IPS DF 4.7 (cell line): ENCODE data around the gene KDELR3.
"Not testable (repeated sequence)": the region's sequence is repeated elsewhere in the genome, so short reads cannot be mapped to it uniquely, and the experiment has no call there.

ENCODE experiments used
- DNase-seq: peaks from one replicate; pipeline ENCODE4 v3.0.0-alpha.2; 2013; ENCODE audit warnings: low spot score; ENCODE audit errors: extremely low read depth

The KDELR3 gene

DNA sequence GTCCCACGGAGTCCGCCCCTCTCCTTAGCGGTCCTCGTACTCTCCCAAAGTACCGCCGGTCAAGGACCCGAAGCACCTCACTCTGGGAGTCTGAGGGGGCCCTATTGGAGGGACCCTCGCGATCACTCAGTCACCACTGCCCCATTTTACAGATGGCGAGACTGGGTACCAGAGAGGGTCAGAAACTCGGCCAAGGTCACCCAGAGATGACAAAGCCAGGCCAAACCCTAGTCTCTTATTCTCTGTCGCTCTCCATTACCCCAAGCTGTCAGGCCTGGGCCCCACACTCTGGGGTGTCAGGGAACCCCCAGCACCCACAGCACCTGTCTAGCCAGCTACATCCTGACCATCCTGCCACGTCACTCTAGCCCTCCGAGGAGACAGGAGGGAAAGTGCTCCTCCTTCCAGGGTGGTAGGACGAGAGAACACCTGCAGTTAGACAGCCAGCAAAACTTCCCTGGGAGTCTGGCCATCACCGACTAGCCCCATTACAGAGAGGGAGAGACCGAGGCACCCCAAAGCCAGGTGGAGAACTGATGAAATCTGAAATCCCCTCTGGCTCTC is 11.5 kb upstream of the KDELR3 start:
- no peak for DNase-seq

- DNase-seq = no peak
These were observed 10.8 kb upstream of the KDELR3 start for GRCh38 chr22:38456841-38457699.

DNA sequence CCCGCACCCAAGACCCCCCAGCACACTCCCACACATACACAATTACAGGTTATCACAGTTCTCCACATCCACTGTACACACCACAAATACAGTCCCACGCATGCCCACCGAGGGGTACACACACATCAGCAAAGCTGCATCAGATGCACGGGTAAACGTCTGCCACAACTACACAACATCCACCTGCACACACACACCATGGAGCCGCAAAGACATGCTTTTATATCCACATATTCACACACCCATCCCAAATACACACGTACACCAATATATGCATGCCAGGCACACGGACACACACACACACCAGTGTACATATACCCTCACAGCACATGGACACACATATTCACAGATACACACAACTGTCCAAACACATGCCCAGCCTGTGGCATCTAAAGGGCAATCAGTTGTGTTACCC is 7.5 kb upstream of the KDELR3 start:
- DNase-seq = no peak

DNA sequence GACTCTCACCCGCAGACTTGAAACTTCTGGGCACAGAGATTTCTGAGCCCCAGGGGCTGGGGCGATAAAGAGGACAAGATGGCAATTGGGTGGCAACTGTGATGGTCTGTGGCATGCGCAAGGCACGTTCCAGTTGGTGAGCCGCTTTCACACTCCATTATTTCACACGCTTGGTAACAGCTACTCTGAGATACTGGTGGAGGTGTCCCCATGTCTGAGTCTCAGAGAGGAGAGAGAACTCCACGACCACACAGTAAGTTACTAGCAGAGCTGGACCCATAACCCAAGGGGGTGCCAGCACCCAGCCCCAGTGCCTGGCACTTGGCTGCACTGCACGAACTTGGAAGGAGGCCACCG is 6.9 kb upstream of the KDELR3 start:
- no peak for DNase-seq

DNA sequence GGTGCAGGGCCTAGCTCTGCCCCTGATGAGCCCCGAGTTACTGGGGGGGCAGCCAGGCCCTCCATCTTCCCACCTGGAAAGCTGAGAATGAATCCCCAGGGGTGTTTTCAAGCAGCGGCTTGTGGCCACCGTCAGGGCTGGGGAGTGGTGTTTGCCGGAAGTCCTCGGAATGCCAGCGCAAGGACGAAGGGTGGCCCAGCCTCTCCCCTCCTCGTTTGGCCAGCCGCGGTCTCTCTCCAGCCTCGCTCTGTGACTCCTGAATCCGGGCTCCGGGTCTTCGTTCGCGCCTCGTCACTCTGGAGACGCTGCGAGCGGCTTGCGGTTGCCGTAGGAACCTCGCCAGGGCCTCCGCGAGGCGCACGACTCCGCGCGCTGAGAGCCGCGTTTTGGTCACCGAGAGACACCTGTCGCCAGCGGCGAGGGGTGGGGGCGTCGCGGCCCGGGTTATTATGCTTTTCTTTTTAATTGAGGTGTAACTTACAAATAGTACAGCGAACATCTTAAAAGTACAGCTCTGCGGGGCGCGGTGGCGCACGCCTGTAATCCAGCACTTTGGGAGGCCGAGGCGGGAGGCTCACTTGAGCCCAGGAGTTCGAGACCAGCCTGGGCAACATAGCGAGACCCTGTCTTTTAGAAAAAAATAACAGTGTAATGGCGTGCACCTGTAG is 6.3 kb upstream of the KDELR3 start:
- DNase-seq = peak; percentile 58

DNA sequence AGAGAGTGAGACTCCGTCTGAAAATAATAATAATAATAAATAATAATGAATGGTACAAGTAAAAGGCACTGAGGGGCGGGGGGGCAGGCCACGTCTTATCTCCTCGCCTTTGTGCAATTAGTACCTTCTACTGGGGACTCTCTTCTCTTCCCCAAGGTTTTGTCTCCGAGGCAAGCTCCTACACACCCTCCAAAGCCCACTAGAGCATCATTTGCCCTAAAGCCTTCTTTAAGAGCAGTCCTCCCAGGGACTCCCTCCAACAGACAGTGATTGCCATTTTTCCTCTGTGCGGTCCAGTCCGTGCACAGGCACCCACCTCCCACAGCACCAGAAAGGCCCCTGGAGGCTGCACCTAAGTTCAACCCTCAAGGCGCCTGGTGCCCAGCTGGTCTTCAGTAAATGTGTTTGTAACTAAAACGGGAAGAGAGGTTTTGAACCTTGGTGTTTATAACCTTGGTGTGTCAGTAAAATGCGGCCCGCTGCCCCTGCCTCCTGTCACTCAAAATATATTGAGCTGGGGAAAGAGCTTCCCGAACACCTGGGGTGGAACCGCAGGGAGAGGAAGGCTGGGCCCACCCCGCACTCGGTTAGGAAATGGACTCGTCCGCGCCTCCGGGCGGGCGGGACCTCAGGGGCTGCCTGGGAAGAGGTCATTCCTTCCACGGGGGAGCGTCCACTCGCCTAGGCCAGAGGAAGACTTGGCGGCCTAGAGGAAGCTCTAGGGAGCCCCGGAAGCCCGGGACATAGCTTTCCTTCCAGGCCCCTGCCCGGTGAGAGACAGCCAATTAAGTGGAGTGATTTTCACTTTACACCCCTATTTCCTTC is 4.7 kb upstream of the KDELR3 start:
- no peak for DNase-seq

GRCh38 chr22:38464992-38465672 is 2.8 kb upstream of the KDELR3 start:
- DNase-seq = no peak

- no peak for DNase-seq
These were observed 2.0 kb upstream of the KDELR3 start for GRCh38 chr22:38465673-38466490.

DNA sequence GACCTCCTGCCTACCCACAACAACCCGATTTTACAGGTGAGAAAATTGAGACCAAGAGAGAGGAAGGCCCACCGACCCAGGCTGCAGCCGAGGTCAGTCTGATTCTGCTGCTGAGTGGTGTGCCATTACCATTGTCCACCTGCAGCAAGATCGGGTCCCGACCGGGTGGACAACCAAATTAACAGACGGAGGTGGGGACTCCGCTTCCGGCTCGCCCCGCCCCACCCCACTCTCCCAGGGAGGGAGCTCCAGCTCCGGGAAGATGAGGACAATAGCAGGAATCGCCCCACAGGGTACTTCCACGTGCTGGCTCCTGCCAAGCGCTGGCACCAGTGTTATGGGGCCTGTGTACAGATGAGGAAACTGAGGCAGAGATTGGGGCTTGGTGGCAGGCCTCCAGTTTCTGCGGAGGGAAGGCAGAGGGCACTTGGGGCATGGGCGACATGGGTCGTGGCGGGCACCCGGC is 425 bp upstream of the KDELR3 start:
- DNase-seq = no peak

- DNase-seq = no peak
These were observed 778 bp downstream of the KDELR3 start for GRCh38 chr22:38468443-38469305.

DNA sequence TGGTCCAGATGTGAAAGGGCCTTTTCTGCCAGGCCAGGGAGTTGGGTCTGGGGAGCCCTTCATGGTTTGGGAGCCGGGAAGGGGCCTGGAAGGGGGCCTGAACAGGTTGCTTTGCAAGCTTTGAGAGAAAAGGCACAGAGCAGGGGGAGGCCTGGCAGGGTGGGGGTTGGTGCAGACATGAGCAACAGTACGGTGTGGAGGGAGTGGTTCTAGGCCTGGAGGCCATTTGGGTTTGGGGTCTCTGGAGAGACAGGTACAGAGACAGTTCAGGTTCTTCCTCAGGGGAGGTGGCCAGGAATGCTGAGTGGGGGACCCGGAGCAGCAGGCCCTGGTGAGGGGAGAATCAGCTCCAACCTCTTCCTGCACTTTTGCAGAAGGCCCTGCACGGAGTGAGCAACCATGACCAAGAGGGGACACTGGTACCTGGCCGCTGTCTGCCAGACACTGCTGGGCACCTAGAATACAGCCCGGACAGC is 1.4 kb downstream of the KDELR3 start:
- no peak for DNase-seq

DNA sequence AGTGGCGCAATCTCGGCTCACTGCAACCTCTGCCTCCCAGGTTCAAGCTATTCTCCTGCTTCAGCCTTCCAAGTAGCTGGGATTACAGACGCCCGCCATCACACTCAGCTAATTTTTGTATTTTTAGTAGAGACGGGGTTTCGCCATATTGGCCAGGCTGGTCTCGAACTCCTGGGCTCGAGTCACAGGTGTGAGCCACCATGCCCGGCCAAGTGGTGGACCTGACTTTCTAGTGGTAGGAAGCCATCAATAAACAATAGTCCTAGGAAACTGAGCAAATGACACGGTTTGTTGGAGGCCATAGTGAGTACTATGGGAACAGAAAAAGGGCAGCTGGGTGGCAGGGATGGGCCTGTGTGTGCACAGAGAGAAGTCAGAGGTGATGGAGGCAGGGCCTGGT is 2.3 kb downstream of the KDELR3 start:
- DNase-seq = not testable (repeated sequence)

- DNase-seq = no peak
These were observed 3.3 kb downstream of the KDELR3 start for GRCh38 chr22:38471237-38471636.

DNA sequence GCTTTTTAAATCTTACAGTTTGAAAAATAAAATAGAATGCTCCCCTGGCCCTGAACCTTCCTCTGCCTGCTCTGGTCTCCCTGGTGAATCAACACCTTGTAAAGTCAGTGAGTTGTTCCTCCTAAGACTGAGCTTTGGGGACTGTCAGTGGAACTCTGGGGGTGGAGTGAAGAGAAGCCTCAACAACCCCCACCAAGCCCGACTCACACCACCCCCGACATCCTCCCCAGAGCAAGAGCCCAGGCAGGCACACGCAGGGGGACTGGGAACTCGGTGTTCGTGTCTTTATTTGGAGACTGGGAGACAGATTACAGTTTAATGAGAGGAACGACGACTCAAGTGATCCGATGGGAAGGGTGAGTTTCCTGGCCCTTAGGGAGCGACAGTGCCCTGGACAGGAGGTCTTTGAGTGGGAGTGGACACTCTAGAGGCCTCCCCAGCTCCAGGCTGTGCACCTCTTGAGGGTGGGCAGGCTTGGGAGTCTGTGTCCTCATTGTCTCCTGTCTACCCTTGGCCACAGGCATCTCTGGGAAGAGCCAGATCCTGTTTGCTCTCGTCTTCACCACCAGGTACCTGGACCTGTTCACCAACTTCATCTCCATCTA is 6.2 kb downstream of the KDELR3 start:
- DNase-seq = no peak

GRCh38 chr22:38477585-38477984 is 9.7 kb downstream of the KDELR3 start:
- DNase-seq = no peak

DNA sequence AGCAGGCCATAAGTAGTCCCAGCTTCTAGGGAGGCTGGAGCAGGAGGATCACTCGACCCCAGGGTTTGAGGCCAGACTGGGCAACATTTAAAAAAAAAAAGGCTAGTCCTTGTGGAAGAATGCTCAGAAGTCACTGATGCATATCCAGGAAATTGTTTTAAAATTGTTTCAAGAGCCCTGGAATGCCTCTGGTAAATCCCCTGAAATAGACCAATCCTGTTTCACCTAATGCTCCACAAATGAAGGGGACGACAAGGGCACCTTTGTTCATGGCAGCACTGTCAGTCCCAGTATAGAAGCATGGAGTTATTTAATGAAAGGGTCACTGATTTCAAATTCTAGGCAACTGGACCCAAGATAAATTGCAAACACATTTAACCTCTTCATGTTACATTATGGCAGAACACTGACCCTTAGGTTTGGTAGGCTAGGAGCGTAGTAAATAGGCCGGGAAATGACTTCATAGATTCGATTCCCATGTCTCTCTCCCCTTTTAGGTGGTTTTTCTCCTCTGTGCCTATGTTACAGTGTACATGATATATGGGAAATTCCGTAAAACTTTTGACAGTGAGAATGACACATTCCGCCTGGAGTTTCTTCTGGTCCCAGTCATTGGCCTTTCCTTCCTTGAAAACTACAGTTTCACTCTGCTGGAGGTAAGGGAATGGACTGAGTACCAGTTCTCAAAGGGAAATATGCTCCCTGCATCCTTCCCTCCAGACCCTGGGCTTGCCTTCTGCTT is 11.4 kb downstream of the KDELR3 start:
- DNase-seq = no peak

DNA sequence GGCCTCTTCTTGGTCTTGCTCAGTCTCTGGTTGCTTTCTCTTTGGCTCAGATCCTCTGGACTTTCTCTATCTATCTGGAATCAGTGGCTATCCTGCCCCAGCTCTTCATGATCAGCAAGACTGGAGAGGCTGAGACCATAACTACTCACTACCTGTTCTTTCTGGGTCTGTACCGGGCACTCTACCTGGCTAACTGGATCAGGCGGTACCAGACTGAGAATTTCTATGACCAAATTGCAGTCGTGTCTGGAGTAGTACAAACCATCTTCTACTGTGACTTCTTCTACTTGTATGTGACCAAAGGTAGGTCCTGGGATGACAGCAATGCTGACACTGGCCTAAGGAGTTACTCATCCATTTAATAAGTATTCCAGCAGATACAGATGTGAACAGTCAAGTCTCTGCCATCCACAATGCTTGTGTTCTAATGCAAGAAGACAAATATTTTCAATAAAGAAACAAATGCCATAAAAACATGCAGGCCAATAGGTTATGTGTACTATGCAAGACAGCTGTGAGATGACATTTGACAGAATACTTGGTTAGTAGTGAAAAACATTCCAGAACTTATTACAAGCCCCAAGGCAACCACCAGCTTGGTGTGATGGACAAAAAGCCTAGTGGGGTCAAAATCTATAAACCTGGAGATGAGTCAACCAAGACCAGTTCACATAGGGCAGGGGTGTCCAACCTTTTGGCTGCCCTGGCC is 13.4 kb downstream of the KDELR3 start:
- no peak for DNase-seq
